GM12872 (cell line): ENCODE results near the gene TRPM3.

Source experiments
- TF ChIP-seq, protein P1 (sequence below): IDR thresholded peaks from 3 replicates; pipeline ENCODE4 v1.5.1; 2011; ENCODE audit warnings: low read depth, mild to moderate bottlenecking, low read length, moderate library complexity; ENCODE audit not compliant: insufficient read depth

Gene TRPM3

DNA sequence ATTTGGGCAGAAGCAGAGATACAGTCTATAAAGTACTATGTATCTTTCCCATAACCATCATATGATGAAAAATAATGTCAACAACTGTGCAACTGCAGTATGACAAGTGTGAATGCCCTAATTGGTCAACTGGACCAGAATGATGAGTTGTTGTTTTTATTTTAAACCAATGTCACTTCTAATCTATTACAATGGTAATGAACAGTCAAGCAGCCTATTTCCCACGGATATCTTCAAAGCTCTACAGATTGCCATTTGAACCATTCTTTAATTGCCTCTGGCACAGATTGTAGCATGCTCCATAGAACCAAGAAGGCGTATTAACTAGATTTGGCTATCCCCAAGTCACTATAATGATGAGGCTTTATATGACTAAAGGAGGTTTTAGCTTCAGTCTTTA is 233.6 kb downstream of the TRPM3 start:
- TF ChIP-seq, protein P1, sequence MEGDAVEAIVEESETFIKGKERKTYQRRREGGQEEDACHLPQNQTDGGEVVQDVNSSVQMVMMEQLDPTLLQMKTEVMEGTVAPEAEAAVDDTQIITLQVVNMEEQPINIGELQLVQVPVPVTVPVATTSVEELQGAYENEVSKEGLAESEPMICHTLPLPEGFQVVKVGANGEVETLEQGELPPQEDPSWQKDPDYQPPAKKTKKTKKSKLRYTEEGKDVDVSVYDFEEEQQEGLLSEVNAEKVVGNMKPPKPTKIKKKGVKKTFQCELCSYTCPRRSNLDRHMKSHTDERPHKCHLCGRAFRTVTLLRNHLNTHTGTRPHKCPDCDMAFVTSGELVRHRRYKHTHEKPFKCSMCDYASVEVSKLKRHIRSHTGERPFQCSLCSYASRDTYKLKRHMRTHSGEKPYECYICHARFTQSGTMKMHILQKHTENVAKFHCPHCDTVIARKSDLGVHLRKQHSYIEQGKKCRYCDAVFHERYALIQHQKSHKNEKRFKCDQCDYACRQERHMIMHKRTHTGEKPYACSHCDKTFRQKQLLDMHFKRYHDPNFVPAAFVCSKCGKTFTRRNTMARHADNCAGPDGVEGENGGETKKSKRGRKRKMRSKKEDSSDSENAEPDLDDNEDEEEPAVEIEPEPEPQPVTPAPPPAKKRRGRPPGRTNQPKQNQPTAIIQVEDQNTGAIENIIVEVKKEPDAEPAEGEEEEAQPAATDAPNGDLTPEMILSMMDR, result no peak

GRCh38 chr9:70883963-70884793 is 237.2 kb downstream of the TRPM3 start:
- TF ChIP-seq, protein P1, result no peak

- TF ChIP-seq, protein P1, result no peak
Observed at GRCh38 chr9:70883056-70883455, 238.4 kb downstream of the TRPM3 start.

DNA sequence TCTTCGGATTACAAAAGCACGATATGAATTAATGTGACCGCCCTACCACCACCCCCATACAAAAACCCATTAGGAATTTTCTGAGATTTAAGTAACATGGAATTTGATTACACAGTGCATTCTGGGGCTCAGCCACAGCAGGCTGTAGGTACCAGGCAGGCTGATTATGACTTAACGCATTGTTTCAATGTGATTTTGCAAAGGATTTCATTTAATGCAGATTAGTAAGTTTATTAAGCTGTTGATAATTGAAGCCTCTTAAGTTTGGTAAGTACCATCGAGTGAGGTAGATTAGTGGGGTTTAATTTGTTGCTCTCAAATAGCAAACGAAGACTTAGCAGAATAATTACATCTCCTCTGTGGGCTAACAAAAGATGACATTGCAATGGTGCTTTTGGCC is 240.1 kb downstream of the TRPM3 start:
- TF ChIP-seq, protein P1, result no peak

DNA sequence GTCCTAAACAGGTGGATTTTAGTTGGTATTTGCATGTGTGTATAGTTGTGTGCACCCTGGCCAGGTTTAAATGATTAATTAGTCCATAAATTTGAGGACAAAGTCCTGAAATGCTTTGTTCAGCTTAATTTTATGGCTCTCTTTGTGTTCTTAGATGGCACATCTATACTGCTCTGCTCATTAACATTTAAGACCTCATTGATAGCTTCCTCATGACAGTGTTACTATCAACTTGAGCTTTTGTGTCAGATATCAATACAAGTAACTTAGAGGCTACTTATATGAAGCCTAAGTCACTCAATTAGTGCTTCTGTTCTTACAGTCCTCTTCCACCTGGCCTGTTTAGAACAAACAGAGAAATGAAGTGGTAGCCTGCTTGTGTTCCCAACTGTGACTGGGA is 240.9 kb downstream of the TRPM3 start:
- TF ChIP-seq, protein P1, result no peak

- TF ChIP-seq, protein P1, result no peak
Observed at GRCh38 chr9:70878576-70878975, 242.8 kb downstream of the TRPM3 start.

DNA sequence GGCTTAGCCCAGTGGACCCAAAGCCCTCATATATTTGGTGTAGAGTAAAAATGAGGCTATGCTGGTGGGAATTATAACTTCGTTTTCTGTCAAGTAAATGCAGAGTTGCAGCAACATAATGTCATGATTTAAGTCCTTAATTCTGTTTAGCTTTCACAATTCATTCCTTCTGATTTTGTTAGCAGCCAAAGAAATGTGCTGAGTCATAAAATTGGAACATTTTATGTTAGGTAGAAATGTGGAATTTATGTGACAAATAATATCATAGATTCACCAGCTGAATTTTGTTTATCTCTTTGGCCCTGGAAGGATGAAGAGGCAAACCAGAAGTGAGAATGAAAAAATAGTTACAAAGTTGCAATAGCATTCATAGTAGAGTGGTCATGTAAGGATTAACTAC is 247.0 kb downstream of the TRPM3 start:
- TF ChIP-seq, protein P1, result no peak

- TF ChIP-seq, protein P1, result no peak
Observed at GRCh38 chr9:70873506-70873905, 247.9 kb downstream of the TRPM3 start.
